ENCODE measurements around the gene AFDN.

The AFDN gene

DNA sequence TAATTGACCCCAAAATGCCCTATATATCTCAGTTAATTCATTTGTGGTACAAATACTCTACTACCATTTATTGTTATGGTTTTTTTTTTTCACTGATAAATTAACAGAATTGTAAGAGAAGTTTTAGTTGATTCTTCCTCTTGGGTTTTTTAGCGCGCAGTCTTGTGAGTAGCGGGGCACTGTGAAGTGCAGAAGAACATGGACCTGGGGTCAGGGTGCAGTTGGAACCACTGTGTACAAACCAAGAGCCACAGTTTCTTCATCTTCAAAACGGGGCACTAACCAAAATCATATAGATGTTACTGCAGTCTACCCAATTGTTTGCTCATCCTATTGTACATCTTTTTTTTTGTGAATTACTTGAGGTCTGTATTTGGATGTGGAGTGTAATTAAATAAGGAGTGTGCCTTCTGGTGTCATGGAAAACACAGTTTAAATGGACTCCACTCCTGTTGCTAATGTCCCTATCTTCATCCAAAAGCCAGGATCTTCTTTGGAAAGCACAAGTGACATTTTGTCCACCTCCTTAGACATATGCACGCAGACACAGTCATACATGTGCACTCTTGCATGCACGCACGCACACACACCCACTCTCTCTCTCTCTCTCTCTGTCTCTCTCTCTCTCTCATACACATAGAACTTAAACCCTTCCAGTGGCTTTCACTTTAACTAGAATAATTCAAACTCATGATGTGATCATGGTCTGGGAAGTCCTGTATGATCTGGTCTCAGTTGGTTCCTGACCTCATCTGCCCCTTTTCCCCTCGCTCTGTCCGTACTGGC lies 51.5 kb downstream of the AFDN start:
- no peak for DNase-seq (ENCODE audit: low read depth in 2 of 2)

DNA sequence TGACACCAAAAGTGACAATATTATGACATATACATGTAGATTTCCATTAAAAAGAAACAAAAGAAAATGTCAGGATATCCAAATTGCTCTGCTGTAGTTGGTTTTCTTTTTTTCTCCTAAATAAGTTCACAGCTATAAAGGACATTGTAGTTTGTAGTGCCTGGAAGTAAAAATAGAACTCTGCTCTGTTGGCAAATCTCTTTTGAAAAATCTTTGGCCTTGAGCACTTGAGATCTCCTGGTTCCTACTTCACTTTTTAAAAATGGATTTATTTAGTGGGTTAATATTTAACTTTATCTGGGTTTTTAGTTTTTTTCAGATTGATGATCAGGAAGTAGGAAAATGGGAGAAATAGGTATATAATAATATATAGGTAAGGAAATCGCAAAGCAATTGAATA lies 52.9 kb downstream of the AFDN start:
- DNase-seq (ENCODE audit: low read depth in 2 of 2) = no peak

DNA sequence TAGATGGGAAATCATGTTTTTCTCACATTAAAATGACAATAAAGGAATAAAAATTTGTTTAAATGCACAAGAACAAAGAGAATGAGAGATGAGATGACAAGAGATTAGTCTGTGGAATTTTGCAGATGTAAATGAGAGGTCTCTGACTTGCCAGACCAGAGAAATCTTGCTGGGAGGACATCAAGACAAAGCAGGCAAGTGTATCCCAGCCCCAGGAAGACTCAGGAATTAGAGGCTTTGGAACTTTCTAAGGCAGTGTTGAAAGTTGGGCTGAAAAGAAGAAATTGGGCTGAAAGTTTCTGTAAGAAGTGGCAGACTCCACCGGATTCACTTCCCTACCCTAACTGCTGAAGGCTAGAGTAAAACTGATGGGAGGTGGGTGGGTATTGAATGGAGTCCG lies 54.6 kb downstream of the AFDN start:
- no peak for DNase-seq (ENCODE audit: low read depth in 2 of 2)

DNA sequence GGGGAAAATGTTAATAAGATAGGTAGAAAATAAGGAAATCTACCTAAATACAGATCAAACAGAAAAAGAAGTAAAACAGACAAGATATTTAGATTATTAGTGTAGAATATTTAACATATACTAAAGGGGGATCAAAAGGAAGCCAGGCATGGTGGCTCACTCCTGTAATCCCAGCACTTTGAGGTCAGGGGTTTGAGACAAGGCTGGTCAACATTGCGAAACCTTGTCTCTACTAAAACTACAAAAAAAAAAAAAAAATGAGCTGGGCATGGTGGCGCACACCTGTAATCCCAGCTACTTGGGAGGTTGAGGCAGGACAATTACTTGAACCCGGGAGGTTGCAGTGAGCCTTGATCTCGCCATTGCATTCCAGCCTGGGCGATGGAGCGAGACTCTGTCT lies 55.5 kb downstream of the AFDN start:
- DNase-seq (ENCODE audit: low read depth in 2 of 2) = no peak

DNA sequence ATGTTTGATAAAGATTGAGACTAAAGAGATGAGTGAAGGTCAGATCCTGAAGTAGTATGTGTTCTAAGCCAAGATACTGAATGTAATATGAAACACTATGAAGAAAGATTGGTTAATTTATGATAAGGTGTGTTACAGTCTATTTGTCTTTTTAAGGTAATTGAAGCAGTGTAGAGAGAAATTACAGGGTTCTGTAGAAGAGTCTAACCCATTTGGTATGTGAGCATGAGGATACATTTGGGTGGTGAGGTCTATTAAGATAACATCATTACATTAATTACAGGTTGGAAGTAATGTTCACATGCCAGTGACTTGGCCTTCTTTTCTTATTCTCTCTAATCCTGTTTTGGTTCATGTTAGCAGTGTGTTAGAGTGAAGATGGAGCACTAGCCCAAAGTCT lies 61.4 kb downstream of the AFDN start:
- DNase-seq (ENCODE audit: low read depth in 2 of 2) = no peak

DNA sequence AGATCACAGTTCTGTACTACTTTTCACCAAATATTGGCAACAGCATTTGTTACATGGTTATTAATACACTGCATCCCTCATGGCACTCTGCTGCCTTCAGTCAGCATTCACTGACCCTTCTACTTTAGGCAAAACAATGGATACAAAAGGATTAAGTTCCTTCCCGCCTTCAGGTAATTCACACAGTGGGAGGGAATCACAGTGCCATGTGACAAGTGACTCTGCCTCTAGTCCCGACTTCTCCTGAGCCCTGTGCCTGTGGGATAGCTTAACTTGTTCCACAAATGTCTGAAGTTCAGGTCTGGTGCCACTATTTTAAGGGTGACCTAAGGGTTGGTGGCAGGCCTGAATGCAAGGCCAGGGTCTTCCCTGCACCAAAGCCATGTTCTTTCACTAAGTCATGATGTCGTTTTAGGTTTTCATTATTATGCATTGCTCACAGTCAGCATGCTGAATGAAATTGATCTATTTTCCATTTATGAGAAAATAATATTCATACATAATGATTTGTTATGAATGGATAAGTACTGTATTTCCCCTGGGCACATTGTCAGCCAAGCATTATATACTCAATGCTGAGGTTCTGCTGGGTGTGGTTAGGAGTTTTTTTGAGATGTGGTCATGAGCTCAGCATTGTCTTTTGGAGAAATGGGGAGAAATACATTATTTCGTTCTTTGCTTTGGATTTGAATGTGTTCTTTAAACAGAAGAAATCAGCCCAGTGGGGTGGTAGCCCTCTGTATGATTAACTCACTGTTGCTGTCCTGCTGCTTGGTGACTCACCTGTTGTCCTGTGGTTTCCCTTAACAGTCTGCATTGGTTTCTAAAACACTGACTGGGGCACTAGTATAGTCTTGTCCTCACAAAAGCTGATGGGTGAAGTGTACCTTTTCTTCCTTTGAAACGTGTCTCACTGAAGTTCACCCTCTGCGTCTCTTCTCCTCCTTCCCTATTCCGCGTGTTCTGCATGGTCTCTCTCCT lies 66.4 kb downstream of the AFDN start:
- DNase-seq (ENCODE audit: low read depth in 2 of 2) = no peak

DNA sequence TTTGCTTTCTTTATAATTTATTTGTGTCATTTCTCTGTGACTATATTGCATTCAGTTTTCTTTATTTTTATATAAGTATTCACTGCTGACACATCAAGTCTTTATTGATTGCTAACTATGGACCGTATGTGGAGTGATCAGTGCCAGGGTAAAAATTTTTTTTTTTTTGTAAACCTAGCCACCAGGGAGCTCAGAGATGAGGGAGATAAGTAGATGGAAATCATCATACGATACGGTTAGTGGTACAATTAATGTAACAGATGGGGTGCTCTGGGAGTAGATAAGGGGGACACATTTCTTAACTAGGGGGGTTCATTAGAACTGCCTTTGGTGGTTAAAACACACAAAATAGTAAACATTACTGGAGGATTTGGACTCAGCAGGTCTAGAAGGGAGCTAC lies 68.3 kb downstream of the AFDN start:
- DNase-seq (ENCODE audit: low read depth in 2 of 2) = no peak

DNA sequence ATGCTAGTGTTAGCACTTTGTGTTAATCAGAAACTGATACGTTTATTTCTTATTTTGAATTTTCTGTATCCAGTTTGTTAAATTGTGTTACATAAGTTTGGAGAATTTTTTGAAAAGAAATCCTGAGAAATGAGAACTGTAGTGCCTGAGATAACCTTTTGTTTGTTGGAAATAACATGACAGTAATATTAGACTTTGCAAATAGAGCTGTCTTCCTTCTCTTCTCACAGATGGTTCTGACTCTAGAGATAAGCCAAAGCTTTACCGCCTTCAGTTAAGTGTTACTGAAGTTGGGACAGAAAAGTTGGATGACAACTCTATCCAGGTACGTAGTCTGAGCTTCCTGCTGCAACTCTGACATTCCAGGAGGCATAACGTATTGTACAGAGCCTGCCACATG lies 69.9 kb downstream of the AFDN start:
- DNase-seq (ENCODE audit: low read depth in 2 of 2) = no peak

DNA sequence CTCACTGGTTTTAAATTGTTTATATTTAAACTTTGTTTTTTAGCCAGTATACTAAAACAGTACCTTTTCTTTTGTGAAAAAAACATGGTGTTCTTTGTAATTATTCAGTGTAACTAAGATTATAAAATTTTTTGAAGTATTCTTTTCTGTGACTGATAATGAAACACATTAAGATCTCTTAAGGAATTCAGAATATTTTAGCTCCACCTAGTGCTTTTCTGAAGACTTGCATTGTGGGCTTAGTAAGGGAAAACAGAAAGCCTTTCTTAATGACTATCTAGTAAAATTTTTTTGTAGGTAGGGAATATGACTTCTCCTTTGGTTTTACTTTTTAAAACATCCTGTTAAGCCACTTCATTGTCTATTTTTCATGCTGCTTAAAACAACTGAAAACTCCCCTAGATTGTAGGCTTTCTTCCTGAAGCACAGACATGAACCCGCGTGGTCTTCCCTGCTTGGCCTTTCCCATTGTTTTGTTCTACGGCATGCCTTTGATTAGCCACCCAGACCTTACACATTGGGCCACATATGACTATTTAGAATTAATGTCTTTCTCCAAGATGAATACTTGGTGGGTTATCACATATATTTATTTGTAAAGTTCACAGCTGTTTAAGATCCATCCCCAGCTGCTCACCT lies 72.1 kb downstream of the AFDN start:
- no peak for DNase-seq (ENCODE audit: low read depth in 2 of 2)

DNA sequence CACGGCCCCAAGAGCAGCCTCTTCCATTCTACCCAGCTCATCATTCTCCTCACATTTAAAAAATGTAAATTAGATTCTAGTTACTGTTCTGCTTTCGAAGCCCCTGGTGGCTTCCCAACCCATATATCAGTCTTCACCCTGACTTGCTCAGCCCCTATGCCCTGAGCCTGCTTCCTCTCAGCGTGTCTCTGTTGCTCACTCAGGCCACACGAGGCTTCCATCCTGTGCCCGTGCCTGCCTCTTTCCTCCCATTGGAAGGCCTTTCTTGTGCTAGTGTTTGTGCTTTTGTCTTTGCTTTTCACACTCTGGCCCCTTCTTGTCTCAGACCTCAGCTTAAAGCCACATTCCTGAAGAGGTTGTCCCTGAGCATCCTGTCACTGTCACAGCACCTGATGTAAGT lies 78.1 kb downstream of the AFDN start:
- DNase-seq (ENCODE audit: low read depth in 2 of 2) = no peak

DNA sequence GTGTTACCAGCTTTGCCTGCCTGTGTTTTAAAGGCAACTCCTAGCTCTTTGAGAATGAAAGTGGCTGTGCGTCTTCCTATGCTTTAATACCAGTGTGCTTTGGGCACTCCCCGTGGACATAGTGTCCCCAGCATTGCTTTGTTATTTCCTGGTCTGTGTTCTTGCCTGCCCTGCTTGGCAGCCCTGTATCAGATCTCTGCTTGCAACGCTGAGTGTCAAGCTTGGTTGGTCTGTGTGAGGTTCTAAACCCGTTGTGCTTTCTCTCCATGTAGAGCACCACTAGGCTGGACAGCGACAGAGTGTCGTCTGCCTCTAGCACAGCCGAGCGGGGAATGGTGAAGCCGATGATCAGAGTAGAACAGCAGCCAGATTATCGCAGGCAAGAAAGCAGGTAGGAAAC lies 80.2 kb downstream of the AFDN start:
- DNase-seq (ENCODE audit: low read depth in 2 of 2) = no peak

DNA sequence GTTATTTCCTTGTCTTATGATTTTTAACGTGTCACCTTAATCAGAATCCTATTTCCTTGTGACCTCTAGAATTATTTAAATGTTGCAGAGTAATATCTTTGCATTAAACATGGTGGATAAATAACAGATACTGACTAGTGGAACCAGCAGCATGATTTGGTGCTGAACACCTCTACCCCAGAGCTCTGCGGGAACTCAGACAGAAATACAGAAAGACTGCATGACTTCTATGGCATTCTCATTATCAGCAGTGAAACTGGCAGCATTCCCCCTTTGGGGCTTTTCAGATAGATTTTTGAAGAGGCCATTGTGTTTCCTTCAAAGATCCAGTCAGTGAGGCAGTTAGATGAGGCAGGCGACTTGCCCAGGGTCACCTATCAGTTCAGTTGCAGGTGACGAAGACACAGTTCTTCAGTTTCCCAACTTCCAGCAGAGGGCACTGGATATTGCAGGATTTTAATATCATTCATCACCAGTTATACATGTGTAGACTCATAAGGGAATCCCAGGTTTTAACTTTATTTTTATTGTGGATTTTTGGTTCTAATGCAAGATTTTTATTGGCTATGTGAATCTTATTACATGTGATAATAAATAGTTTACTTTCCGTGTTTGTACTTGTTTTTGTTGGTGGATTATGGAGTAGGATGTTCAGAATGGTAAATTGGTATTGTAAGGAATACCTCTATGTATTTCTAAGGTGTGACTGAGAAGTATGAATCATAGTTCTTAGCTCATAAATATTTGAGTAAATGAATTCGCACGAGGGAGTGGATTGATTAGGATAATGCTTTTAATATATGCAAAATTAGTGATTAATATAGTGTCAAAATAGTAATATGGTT lies 81.3 kb downstream of the AFDN start:
- no peak for DNase-seq (ENCODE audit: low read depth in 2 of 2)

DNA sequence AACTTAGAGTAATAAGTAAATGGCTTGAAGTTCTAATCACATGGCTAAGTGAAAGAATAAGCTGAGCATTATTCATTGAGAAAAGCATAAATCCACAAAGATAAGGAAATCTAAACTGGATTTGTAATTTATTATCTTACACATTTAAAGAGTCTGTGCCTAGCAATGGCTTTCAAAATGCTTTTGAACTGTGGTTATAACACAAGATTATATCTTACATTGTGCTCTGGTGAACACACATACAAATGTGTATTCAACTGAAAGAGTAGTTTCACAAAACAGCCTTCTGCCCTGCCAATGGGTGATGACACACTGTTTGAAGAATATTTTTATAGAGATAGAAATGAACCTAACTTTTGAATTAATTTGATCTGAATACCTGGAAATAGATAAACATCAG lies 83.3 kb downstream of the AFDN start:
- DNase-seq (ENCODE audit: low read depth in 2 of 2) = no peak

DNA sequence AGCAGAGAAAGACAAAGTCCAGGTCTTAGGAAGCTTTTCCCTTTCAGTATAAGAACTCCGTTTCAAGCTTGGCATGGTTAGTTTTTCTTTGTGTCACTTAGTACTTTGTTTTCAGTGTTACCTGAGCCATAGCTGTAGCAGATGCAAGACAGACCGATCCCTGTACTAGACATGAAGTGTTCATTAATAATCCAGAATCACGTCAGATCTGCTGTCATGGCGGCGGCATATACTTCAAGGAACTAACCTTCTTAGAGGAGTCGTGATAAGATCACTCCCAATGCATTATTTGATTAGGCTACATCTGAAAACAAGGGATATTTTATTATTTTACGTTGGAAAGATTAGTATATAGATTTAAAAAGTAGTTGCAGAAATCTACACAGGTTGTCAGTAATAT lies 83.9 kb downstream of the AFDN start:
- no peak for DNase-seq (ENCODE audit: low read depth in 2 of 2)

DNA sequence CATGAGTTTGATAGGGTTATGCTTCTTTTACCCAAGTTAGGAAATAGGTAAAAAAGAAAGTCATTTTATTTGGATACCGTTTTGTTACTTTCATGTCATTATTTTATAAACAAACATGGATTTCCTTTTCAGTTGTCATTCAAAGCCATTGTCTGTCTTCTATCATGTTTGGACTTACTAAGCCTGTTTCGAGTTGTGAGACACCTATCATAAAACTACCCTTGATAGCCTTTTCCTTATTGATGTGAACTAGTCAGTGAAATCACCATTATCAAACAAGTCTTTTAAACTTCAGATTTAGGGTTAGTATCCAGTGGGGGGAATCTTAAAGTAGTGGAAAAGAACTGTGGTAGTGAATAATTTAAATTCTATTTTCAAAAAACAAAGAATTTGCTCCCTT lies 85.8 kb downstream of the AFDN start:
- no peak for DNase-seq (ENCODE audit: low read depth in 2 of 2)

DNA sequence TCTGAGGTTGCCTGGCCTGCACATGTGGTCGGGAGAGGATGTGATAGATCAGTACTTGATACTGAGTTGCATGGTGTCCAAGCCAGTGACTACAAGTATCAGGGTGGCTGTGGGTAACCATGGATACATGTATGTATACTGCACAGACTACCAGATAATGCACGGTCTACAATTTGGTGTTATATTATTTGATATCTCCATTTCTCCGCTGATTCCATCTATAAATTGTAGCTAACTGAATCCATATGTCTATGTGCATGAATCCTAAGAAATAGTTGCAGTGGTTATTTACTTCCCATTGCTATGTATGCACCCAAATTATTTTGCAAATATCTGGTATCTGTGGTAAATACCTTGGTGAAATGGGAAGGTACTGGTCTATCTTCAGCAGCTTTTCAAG lies 87.0 kb downstream of the AFDN start:
- DNase-seq (ENCODE audit: low read depth in 2 of 2) = no peak

DNA sequence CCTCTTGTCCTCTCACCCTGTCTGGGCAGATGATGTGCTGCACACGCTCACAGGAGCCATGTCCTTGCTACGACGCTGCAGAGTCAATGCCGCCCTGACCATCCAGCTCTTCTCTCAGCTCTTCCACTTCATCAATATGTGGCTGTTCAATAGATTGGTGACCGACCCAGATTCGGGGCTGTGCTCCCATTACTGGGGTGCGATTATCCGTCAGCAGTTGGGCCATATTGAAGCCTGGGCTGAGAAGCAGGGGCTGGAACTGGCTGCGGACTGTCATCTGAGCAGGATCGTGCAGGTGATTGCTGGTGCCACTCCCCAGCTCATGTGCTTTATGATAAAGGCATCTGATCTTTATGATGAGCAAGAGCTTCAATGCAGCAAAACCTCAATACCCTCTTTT lies 88.4 kb downstream of the AFDN start:
- DNase-seq (ENCODE audit: low read depth in 2 of 2) = no peak

DNA sequence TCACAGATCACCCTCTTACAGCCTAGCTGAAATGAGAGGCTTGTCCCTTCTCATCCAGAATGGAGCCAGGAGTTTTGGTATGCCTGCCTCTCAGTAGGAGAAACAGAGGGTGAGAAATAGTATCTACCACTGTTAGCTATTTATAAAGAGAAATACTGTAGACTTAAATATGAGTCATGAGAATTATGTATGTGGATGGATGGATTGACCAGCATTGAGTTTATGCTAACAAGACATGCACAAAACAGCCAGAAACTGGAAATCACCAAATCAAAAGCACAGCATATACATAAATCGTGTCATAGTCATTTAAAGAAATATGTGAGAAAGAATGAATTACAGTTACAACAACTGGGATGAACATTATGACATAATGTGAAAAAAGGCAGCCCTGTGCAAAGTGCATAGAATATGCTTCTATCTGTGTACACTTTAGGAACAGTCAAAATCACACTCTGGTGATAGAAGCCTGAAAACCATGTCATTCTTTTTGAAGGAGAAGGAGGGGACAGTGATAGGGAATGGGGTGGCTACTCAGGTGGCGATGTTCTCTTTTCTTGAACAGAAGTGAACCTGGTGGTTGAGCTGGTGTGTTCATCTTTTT lies 90.9 kb downstream of the AFDN start:
- no peak for DNase-seq (ENCODE audit: low read depth in 2 of 2)

DNA sequence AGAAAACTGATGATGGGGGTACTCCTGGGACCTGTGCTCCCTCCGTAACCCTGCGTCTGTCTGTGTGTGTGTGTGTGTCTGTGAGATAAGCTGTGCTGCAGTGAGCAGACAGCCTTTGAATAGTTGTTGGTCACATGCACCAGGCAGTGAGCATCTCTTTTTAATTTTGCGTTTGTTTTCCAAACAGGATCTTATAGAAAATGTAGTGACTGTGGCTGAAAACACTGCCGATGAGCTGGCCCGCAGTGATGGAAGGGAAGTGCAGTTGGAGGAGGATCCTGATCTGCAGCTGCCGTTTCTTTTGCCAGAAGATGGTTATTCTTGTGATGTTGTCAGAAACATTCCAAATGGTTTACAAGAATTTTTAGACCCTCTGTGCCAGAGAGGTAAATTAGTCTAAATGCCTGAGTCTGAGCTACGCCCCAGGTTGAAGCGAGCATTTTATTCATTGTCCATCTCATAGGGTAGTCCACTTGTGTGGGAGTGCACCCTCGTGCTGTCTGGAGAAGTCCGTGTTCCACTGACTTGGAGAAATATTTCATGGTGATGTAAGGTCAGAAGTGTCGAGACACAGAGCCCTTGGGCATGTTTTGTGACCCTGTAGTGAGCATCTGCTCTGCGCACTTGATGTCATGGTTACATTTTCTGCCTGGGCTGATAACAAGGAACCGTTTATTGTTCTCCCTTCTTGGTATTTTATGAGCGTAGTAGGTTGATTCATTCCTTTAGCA lies 92.0 kb downstream of the AFDN start:
- DNase-seq (ENCODE audit: low read depth in 2 of 2) = no peak

DNA sequence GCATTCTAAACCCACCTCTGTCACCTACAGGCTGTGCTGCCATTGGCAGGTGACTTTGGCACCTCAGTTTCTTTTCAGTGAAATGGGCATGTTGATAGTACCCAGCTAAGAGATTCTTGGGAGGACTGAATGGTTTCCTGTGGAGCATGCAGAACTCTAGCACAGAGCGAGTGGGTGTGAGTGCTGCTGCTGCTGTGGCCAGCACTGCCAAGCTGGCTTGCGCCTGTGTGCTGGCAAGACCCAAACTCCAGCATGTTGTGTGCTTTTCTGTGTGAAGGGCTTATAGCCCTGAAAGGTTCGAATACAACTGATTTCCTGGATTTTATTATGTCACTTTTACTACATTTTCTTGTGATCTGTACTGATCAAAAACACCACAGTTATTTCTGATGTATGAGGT lies 92.6 kb downstream of the AFDN start:
- DNase-seq (ENCODE audit: low read depth in 2 of 2) = no peak

DNA sequence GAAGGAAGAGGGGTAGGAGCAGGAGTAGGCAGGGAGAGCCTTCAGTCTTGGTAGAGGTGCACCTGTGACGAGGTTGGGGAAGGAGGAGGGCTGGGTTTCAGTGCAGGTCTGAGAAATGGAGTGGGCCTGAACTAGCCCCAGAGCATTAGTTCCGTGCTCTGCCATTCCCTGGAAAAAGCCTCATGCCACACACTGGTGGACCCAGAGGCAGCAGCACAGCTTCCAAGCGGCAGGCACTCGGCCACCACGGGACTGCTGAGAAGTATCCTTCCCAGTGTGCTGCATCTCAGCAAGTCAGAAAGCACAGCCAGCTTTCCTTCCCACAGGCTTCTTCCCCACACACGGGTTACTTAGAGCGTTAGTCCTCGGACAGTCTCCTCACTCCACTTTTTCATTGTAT lies 93.5 kb downstream of the AFDN start:
- no peak for DNase-seq (ENCODE audit: low read depth in 2 of 2)

All from stimulated activated CD8-positive, alpha-beta memory T cell treated with anti-CD3 and anti-CD28 coated beads, Interleukin-2, amount 100 ng/mL, for 48 hours (primary cell).